A549 treated with Hydrocortisone at 1 μM for 4 hours (cell line): ENCODE results near the gene RAB20. TPM values are rescaled to one million over a fixed set of nuclear protein-coding genes. Genes with fewer than 3 reads are reported as not detected.

Source experiments
- total RNA-seq: library from RNA; stranded (reverse); fragments of 200-300 nt; extraction: Qiagen RNA extraction; gene quantifications from 5 replicates; pipeline ENCODE4 v1.2.3, GENCODE V29; 2022

The RAB20 gene, protein sequence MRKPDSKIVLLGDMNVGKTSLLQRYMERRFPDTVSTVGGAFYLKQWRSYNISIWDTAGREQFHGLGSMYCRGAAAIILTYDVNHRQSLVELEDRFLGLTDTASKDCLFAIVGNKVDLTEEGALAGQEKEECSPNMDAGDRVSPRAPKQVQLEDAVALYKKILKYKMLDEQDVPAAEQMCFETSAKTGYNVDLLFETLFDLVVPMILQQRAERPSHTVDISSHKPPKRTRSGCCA
- 1.5 to 2.1 TPM (median 1.8 TPM) in 5 replicates for total RNA-seq

DNA sequence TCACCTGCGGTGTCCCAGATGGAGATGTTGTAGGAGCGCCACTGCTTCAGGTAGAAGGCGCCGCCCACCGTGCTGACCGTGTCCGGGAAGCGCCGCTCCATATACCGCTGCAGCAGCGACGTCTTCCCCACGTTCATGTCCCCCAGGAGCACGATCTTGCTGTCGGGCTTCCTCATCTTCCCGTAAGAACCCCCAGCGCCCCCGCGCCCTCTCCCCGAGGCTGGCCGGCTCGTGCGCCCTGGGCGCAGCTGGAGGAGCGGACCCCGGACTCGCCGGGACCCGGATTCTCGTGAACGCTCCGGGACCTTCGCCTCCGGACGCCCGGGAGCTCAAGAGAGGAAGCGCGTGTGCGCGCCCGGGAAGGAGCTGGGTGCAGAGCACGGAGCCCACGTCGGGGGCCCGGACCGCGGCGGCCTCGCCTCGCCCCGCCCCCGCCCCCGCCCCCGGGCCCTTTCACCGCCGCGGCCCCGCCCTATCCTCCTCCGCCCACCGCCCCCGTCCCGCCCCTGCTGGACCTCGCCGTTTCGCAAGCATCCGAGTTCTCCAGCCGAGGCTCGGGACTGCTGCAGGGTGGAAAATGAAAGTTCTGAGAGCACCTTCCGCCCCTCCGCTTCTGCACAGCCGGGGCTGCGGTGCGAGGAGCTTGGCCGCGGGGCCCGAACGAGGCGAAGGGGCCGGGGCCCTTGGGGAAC lies at the start of gene RAB20:
RAB20 (minus strand) TSS at position 379 of the 692 bp plus-strand sequence; CDS start at position 176, 203 bp downstream.

Other genes starting within 250 kb of the RAB20 start
- 17.0 to 18.7 TPM (median 18.5 TPM) in 5 replicates for gene NAXD, start 53.8 kb upstream of the RAB20 start, total RNA-seq
- gene CARS2, start 144.4 kb upstream of the RAB20 start, total RNA-seq = 48.0 to 64.6 TPM (median 52.7 TPM) in 5 replicates
- 8.6 to 10.9 TPM (median 9.4 TPM) in 5 replicates for gene ING1, start 152.0 kb upstream of the RAB20 start, total RNA-seq